Activated CD4-positive, alpha-beta memory T cell treated with anti-CD3 and anti-CD28 coated beads, Interleukin-2, amount 10 ng/mL, durations not matched to agents 7 days and 5 days (primary cell): ENCODE results near the gene RICTOR. TPM values are rescaled to one million over a fixed set of nuclear protein-coding genes. Genes with fewer than 3 reads are reported as not detected.

Experiments
- CTCF ChIA-PET: fragments of 350-600 bp; sonication (Branson Sonifier 250); formaldehyde crosslinking; loops from one replicate; lab custom pipeline; 2021; ENCODE audit warnings: antibody characterized with exemption, inconsistent platforms; lab: Charles Lee
- POLR2A ChIA-PET: fragments of 350-600 bp; sonication (Branson Sonifier 250); formaldehyde crosslinking; loops from one replicate; lab custom pipeline; 2021; ENCODE audit warnings: antibody characterized with exemption; lab: Charles Lee
- DNase-seq: peaks from one replicate; pipeline ENCODE4 v3.0.0-alpha.2; 2020
- H3K27ac Mint-ChIP-seq: one replicate; pipeline ENCODE4 v1.8.0; 2021; ENCODE audit warnings: mild to moderate bottlenecking, mixed read lengths
- H3K27me3 Mint-ChIP-seq: one replicate; pipeline ENCODE4 v1.8.0; 2021; ENCODE audit warnings: mixed read lengths
- H3K36me3 Mint-ChIP-seq: one replicate; pipeline ENCODE4 v1.8.0; 2021; ENCODE audit warnings: low read depth, mixed read lengths
- H3K4me1 Mint-ChIP-seq: one replicate; pipeline ENCODE4 v1.8.0; 2021; ENCODE audit warnings: mixed read lengths
- H3K4me3 Mint-ChIP-seq: one replicate; pipeline ENCODE4 v1.8.0; 2021; ENCODE audit warnings: mild to moderate bottlenecking, mixed read lengths
- H3K9me3 Mint-ChIP-seq: one replicate; pipeline ENCODE4 v1.8.0; 2021; ENCODE audit warnings: mixed read lengths
- total RNA-seq, 2 experiments: library from RNA; stranded (reverse); gene quantifications; one replicate each; pipeline ENCODE4 v1.2.3, GENCODE V29; 2021

The RICTOR gene
- total RNA-seq, 2 experiments from 2014 or later, result 50.4 to 56.4 TPM

- no peaks in the 10 kb centered on the region for H3K4me1 Mint-ChIP-seq
- no peak for DNase-seq
- no peak overlapping the region for H3K4me3 Mint-ChIP-seq
- H3K36me3 Mint-ChIP-seq, result peaks cover 60% of the 10 kb centered on the region
- H3K27me3 Mint-ChIP-seq, result no peaks in the 10 kb centered on the region
- ChIA-PET CTCF (no interaction called here), POLR2A (no interaction called here)
- H3K9me3 Mint-ChIP-seq, result no peaks in the 10 kb centered on the region
- H3K27ac Mint-ChIP-seq, result no peak overlapping the region
Measured at GRCh38 chr5:39109606-39110005, 35.4 kb upstream of the RICTOR start.

- no peak for DNase-seq
- Mint-ChIP-seq H3K36me3 (peaks cover 60% of the 10 kb centered on the region), H3K9me3 (no peaks in the 10 kb centered on the region), H3K4me1 (no peaks in the 10 kb centered on the region), H3K27me3 (no peaks in the 10 kb centered on the region), H3K4me3 (no peak overlapping the region), H3K27ac (no peak overlapping the region)
- CTCF ChIA-PET, result no interaction called here
- POLR2A ChIA-PET, result no interaction called here
Measured at GRCh38 chr5:39108987-39109386, 34.8 kb upstream of the RICTOR start.

GRCh38 chr5:39107350-39107749 is 33.2 kb upstream of the RICTOR start:
- Mint-ChIP-seq H3K4me3 (no peak overlapping the region), H3K36me3 (peaks cover 64% of the 10 kb centered on the region)
- CTCF ChIA-PET, result no interaction called here

GRCh38 chr5:39106322-39106721 is 32.1 kb upstream of the RICTOR start:
- Mint-ChIP-seq H3K27me3 (no peaks in the 10 kb centered on the region), H3K36me3 (peaks cover 67% of the 10 kb centered on the region), H3K27ac (no peak overlapping the region), H3K9me3 (no peaks in the 10 kb centered on the region), H3K4me3 (no peak overlapping the region), H3K4me1 (peaks cover 8% of the 10 kb centered on the region)
- CTCF ChIA-PET, result no interaction called here
- DNase-seq, result no peak
- POLR2A ChIA-PET, result no interaction called here

More at GRCh38 chr5:39107350-39107749, 33.2 kb upstream of the RICTOR start:
- Mint-ChIP-seq H3K4me1 (peaks cover 2% of the 10 kb centered on the region), H3K27ac (no peak overlapping the region), H3K9me3 (no peaks in the 10 kb centered on the region), H3K27me3 (no peaks in the 10 kb centered on the region)
- POLR2A ChIA-PET, result no interaction called here
- no peak for DNase-seq

GRCh38 chr5:39104221-39104620 is 30.0 kb upstream of the RICTOR start:
- no peaks in the 10 kb centered on the region for H3K9me3 Mint-ChIP-seq
- H3K27me3 Mint-ChIP-seq, result no peaks in the 10 kb centered on the region
- ChIA-PET CTCF (interaction anchor here (1.1 to 1.2 kb wide), 2 partner anchors 8 to 90 kb away, joined by 3 read pairs; no protein-coding TSS in a partner anchor), POLR2A (interaction anchor here (0.7 kb wide), 1 partner anchor 9 kb away, joined by 3 read pairs; no protein-coding TSS in a partner anchor)
- H3K4me1 Mint-ChIP-seq, result peaks cover 23% of the 10 kb centered on the region
- H3K27ac Mint-ChIP-seq, result no peak overlapping the region
- H3K4me3 Mint-ChIP-seq, result no peak overlapping the region
- DNase-seq, result no peak
- peaks cover 59% of the 10 kb centered on the region for H3K36me3 Mint-ChIP-seq

- peaks cover 23% of the 10 kb centered on the region for H3K4me1 Mint-ChIP-seq
- H3K36me3 Mint-ChIP-seq, result peaks cover 51% of the 10 kb centered on the region
- H3K9me3 Mint-ChIP-seq, result no peaks in the 10 kb centered on the region
- no peaks in the 10 kb centered on the region for H3K27me3 Mint-ChIP-seq
- POLR2A ChIA-PET, result no interaction called here
- no peak overlapping the region for H3K27ac Mint-ChIP-seq
- CTCF ChIA-PET, result interaction anchor here (0.8 to 1.1 kb wide), 2 partner anchors 10 to 114 kb away, joined by 3 read pairs; no protein-coding TSS in a partner anchor
- no peak overlapping the region for H3K4me3 Mint-ChIP-seq
- no peak for DNase-seq
Measured at GRCh38 chr5:39102684-39103155, 28.5 kb upstream of the RICTOR start.

GRCh38 chr5:39100851-39101396 is 26.7 kb upstream of the RICTOR start:
- Mint-ChIP-seq H3K4me1 (peaks cover 23% of the 10 kb centered on the region), H3K27ac (peak overlapping the region; percentile 46), H3K36me3 (peaks cover 37% of the 10 kb centered on the region), H3K27me3 (no peaks in the 10 kb centered on the region), H3K9me3 (no peaks in the 10 kb centered on the region), H3K4me3 (no peak overlapping the region)
- CTCF ChIA-PET, result interaction anchor here (1.5 kb wide), 1 partner anchor 20 kb away, joined by 6 read pairs; no protein-coding TSS in a partner anchor
- no peak for DNase-seq
- POLR2A ChIA-PET, result interaction anchor here (1.6 kb wide), 1 partner anchor 24 kb away, joined by 4 read pairs; no protein-coding TSS in a partner anchor

GRCh38 chr5:39100301-39100850 is 26.2 kb upstream of the RICTOR start:
- H3K9me3 Mint-ChIP-seq, result no peaks in the 10 kb centered on the region
- POLR2A ChIA-PET, result interaction anchor here (0.6 to 2.5 kb wide), 5 partner anchors 16 to 117 kb away, joined by 3 to 9 read pairs (median 3); no protein-coding TSS in a partner anchor
- CTCF ChIA-PET, result interaction anchor here (1.5 kb wide), 1 partner anchor 20 kb away, joined by 6 read pairs; no protein-coding TSS in a partner anchor
- no peak overlapping the region for H3K4me3 Mint-ChIP-seq
- no peak overlapping the region for H3K27ac Mint-ChIP-seq
- peaks cover 23% of the 10 kb centered on the region for H3K4me1 Mint-ChIP-seq
- no peak for DNase-seq
- no peaks in the 10 kb centered on the region for H3K27me3 Mint-ChIP-seq
- peaks cover 35% of the 10 kb centered on the region for H3K36me3 Mint-ChIP-seq

GRCh38 chr5:39099831-39100230 is 25.6 kb upstream of the RICTOR start:
- DNase-seq, result no peak
- ChIA-PET POLR2A (interaction anchor here (0.6 to 2.5 kb wide), 5 partner anchors 17 to 118 kb away, joined by 3 to 9 read pairs (median 3); no protein-coding TSS in a partner anchor), CTCF (interaction anchor here (1.5 kb wide), 1 partner anchor 19 kb away, joined by 6 read pairs; no protein-coding TSS in a partner anchor)
- Mint-ChIP-seq H3K27ac (no peak overlapping the region), H3K36me3 (peaks cover 33% of the 10 kb centered on the region), H3K9me3 (no peaks in the 10 kb centered on the region), H3K27me3 (no peaks in the 10 kb centered on the region), H3K4me3 (no peak overlapping the region), H3K4me1 (peaks cover 23% of the 10 kb centered on the region)

- Mint-ChIP-seq H3K4me3 (no peak overlapping the region), H3K36me3 (peaks cover 6% of the 10 kb centered on the region), H3K27me3 (peaks cover 37% of the 10 kb centered on the region), H3K4me1 (peaks cover 2% of the 10 kb centered on the region), H3K27ac (no peak overlapping the region), H3K9me3 (peaks cover 6% of the 10 kb centered on the region)
- no peak for DNase-seq
- CTCF ChIA-PET, result interaction anchor here (1.2 kb wide), 1 partner anchor 13 kb away, joined by 4 read pairs; no protein-coding TSS in a partner anchor
- POLR2A ChIA-PET, result no interaction called here
Measured at GRCh38 chr5:39093352-39093751, 19.2 kb upstream of the RICTOR start.

- H3K9me3 Mint-ChIP-seq, result peaks cover 6% of the 10 kb centered on the region
- H3K4me3 Mint-ChIP-seq, result no peak overlapping the region
- no peak for DNase-seq
- H3K36me3 Mint-ChIP-seq, result peaks cover 7% of the 10 kb centered on the region
- H3K27me3 Mint-ChIP-seq, result peaks cover 38% of the 10 kb centered on the region
- peaks cover 2% of the 10 kb centered on the region for H3K4me1 Mint-ChIP-seq
- no peak overlapping the region for H3K27ac Mint-ChIP-seq
- ChIA-PET POLR2A (no interaction called here), CTCF (interaction anchor here (1.2 kb wide), 1 partner anchor 12 kb away, joined by 4 read pairs; no protein-coding TSS in a partner anchor)
Measured at GRCh38 chr5:39092581-39093351, 18.6 kb upstream of the RICTOR start.

- peaks cover 7% of the 10 kb centered on the region for H3K36me3 Mint-ChIP-seq
- peaks cover 41% of the 10 kb centered on the region for H3K27me3 Mint-ChIP-seq
- no peak overlapping the region for H3K27ac Mint-ChIP-seq
- ChIA-PET POLR2A (no interaction called here), CTCF (no interaction called here)
- peaks cover 6% of the 10 kb centered on the region for H3K9me3 Mint-ChIP-seq
- H3K4me3 Mint-ChIP-seq, result no peak overlapping the region
- DNase-seq, result no peak
- peaks cover 2% of the 10 kb centered on the region for H3K4me1 Mint-ChIP-seq
Measured at GRCh38 chr5:39091940-39092580, 17.9 kb upstream of the RICTOR start.
